KG1 (cell line): ENCODE data around the gene APEX2.
"Not testable (repeated sequence)": the region's sequence is repeated elsewhere in the genome, so short reads cannot be mapped to it uniquely, and the experiment has no call there.

Source experiments
- DNase-seq: peaks from one replicate; lab custom pipeline; 2025; lab: John Stamatoyannopoulos, UW

Gene APEX2, protein sequence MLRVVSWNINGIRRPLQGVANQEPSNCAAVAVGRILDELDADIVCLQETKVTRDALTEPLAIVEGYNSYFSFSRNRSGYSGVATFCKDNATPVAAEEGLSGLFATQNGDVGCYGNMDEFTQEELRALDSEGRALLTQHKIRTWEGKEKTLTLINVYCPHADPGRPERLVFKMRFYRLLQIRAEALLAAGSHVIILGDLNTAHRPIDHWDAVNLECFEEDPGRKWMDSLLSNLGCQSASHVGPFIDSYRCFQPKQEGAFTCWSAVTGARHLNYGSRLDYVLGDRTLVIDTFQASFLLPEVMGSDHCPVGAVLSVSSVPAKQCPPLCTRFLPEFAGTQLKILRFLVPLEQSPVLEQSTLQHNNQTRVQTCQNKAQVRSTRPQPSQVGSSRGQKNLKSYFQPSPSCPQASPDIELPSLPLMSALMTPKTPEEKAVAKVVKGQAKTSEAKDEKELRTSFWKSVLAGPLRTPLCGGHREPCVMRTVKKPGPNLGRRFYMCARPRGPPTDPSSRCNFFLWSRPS

DNA sequence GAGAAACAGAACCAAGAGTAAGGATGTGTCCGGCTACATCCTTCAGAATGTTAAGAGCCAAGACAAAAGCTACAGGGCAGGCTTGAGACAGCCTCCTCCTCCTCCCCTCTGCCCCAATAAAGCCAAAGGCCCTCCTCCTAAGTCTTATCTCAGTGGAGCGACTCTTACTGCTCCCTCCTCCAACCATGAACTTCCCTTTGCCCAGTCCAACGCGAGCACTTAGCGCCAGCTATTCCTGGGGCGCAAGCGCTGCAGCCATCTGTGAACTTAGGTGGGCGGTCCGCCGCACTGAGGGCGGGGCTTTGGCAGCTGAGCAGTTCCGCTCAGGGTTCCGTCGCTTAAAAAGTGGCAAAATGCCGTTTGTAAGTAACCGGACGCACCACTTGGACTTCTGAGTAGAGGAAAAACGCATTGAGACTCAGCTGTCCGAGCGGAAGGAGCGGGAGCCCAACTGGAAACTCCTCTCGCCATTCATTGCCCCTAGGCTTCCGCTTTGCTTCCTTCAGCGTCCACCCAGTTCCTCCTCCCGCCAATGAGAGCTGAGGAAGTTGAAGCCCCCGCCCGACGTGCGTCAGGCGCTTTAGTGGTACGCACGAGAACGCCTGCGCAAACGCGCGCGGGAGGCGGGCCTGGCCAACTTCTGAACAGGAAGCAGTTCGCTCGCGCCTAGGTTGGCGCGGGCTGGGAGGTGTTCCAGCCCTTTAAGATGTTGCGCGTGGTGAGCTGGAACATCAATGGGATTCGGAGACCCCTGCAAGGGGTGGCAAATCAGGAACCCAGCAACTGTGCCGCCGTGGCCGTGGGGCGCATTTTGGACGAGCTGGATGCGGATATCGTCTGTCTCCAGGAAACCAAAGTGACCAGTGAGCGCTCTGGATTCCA is at the start of gene APEX2:
APEX2 (plus strand) TSS at position 647 of the 882 bp plus-strand sequence; CDS start at position 707, 60 bp downstream.
- DNase-seq = peak; percentile 57

DNA sequence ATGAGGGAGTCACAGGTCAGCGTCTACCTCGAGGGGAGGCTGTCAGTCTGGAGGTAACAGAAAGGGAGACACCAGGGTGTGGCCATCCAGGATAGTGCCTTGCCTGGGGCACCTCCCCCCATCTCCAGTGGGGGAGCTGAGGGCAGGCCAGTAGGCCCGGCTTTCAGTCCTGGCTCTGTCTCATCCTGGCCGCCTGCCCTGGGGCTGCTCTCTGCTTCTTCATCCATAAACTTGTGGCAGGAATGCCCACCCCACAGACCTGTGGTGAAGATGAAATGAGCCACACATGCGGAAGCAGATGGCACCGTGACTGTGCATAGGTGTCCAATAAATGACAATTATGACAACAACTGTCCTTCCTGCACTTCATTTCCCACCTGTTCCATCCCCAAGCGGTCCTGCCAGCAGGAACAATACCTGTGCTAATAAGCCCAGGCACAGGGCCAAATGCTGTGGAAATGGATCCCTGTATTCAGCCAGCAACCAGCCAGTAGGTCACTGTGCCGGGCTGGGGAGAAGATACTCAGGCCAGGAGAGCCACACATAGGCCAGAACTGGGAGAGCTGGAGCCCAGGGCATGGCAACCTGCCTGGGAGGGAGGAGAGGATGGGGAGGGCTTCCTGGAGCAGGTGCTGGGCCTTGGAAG is 49.3 kb upstream of the APEX2 start:
- DNase-seq = no peak

DNA sequence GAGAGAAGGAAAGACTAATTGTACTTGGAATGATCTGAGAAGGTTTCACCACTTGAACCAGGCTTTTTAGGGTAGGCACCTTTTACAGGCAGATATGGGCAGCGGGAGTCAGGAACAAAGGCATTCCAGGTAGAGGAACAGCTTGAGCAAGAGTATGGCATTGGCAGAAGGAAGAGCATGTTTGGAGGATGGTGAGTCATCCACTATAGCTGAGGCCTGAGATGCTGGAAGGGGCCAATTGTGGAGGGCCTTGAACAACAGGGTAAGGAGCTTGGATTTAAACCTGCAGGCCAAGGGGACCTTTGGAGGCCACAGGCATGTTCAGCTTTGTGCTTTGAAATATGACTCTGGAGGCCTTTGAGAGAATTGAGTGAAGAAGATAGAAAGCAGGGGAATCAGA is 38.4 kb upstream of the APEX2 start:
- DNase-seq = no peak

DNA sequence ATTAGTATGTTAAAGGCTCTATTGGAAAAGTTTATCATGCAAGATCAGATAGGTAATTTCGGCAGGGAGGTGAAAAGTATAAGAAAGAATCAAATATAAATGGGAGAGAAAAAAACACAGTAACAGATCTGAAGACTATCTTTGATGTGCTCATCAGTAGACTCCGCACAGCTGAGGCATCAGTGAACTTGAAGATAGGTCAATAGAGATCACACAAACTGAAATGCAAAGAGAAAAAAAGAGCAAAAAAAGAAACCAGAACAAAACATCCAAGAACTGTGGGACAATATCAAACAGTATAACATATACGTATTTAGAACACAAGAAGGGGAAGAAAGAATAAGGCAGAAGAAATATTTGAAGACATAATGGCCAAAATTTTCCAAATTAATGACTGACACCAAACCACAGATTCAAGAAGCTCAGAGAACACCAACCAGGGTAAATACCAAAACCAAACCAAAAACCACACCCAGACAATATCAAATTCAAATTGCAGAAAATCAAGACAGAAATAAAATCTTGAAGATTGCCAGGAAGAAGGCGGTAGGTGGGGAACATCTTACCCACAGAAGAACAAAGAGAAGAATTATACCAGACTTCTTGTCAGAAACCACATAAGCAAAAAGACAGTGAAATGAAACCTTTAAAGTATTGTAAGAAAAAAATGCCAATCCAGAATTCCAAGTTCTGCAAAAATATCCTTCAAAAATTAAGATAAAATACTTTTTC is 35.2 kb upstream of the APEX2 start:
- DNase-seq = no peak

DNA sequence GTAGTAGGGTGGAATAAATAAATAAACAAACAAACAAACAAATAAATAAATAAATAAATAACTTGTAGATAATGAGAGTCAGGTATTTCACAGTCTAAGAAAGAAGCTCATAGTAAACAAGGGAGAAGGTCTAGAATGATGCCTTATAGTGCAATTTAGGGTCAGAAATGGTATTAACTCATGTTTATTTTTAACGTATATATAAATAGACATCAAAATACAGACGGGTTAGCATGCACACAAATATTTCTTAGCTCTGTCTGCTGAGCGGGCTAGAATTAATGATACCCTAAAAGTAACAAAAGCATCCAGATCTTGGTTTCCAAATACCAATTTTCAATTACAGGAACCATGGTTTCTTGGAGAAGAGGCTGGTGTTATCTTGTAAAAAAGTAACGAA is 22.8 kb upstream of the APEX2 start:
- no peak for DNase-seq

DNA sequence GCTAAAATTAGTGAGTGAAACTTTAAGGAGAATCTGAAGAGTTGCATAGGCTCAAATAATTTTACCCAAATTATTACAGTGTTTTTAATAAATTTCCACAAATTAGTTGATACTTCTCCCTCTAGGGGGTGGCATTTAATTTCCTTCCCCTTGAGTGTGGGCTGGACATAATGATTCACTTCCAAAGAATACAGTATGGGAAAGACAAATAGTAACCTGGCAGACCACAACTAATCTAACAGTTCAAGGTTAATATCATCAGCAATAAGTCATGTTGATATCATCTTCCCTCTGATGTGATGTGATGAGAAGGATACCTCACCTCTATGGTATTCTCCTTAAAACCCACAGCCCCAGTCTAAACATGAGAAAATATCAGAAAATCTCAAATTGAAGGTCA is 21.7 kb upstream of the APEX2 start:
- DNase-seq = no peak

DNA sequence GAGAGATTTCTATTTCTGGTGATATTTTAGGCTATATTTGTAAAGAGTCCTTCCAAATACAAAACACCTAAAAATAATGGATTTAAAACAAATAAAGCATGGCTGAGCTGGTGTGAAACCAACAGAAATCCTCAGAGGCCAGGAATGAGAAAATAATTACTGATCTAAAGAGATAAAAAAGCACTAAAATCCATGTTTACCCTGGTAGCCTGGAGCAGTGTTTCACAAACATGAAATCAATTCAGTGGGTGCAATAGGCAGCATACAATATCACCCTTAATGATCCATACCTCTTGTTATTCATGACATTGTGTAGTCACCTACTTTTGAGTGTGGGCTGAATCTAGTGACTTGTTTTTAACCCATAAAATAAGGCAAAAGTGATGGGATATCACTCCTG is 20.7 kb upstream of the APEX2 start:
- no peak for DNase-seq

DNA sequence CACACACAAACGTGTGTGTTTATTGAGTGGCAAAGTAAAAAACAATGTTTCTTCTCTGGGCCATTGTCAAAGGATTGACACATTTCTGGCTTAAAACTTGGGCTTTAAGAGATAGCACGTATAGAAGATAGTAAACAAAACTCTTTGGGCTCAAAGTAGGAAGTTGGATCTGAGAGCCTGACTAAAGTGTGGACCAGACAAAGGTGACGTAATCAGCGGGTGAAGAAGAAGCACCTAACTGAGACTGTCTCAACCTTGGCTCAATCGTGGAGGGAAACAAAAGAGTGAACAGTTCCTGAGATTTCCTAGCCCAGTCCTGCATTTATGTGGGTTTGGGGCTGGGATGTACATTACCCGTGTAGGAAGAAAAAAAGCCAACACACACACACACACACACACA is 19.8 kb upstream of the APEX2 start:
- DNase-seq = no peak

DNA sequence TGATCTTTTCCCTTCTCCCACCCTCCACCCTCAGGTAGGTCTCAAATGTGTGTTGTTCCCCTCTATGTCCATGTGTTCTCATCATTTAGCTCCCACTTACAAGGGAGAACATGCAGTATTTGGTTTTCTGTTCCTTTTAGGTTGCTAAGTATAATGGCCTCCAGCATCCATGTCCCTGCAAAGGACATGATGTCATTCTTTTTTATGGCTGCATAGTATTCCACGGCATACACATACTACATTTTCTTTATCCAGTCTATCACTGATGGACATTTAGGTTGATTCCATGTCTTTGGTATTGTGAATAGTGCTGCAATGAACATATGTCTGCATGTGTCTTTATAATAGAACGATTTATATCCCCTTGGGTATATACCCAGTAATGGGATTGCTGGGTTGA is 16.9 kb upstream of the APEX2 start:
- DNase-seq = not testable (repeated sequence)

DNA sequence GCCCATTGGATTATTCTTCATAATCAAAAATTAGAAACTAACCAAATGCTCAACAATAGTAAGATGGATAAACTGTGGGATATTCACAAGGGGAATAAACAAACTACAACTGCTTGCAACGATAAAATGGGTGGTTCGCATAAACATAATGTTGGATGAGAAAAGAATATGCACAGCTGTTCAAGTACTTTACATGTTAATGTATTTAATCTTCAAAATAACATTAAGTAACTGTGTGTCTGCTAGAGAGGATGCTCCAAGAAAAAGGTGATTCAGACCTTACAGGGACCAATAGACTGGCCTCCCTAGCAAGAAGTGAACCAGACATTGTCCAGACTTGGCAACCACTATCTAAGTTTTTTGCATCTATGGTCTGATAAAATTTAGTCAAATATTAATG is 8.5 kb upstream of the APEX2 start:
- no peak for DNase-seq

DNA sequence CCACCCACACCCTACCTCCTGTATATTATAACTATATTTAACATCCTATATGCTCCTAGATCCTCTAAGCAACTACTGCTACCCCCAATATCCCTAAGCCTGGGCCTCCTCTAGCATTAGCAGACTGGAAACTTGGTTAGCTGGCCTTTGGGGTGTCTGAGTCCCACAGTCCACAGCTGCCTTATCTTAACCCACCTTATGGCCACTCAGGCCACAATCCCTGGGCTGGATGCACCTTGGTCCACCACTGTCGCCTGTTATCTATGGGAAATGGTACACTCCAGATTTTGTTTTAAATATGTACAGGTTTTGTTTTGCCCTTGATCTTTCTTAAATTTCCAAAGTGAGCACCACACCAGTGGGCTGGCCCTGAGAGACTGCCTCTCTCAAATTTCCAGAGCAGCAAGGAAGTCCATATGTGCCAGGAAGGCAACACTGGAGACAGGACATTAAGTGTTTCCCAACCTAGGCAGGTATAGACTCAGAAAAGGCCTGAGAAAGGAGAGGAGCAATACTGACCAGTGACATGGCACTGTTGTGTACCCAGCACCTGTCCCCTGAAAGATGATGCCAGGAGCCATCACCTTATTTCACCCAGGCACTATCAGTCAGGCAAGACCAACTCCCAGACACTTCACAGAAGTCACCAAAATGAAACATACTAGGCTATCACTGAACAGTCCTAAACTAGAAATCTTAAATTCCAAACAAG is 7.1 kb upstream of the APEX2 start:
- no peak for DNase-seq

DNA sequence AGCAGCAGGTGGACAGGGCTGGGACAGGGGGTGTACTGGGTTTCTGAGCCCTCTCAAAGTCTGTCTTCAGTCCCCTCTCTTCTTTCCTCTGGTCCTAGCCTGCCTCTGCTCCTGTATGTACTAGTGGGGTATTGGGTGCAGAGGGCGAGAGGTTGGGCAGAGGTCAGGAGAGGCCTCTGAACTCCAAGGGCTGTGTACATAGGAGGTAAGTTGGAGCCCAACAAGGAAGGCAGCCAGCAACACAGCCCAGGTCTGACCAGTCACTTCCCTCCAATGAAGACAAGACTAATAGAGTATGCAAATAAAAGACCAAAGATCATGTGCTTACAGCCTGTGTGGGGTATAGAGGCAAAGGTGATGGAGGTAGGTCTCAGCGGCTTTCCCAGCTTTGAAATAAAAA is 6.1 kb upstream of the APEX2 start, which contains the start of gene PFKFB1:
PFKFB1 (minus strand) TSS at position 90 of the 400 bp plus-strand sequence. CDS start 181 bp downstream, outside the sequence.
- no peak for DNase-seq

DNA sequence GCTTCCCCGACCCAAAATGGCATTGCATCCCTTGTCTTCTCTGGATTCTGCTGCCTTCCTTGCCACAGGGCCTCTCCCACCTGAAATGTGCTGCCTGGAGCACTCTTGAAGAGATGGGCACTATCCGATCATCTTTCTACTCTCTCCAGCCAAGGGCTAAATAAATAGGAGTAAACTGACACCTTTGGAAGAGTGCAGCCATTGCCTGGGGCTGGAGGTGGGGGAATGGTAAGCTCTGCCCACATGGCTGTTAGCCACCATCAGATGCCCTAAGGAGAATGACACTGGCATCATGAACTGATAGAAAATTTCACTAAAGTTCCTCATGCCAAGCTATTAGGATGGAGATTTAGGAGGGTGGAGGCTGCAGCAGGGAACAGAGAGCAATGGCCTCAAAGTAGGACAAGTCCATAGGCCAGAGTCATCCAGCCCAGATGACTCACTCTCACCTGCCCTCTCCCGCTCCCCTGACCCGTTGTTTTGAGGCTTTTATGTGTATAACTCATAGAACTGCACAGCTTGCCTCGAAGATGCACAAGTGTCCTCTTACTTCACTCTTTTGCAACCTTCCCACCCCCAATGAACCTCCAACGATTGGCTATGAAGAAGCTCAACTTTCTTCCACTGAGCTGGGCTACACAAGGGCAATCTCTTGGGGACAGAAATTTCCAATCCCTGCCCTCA is 5.4 kb upstream of the APEX2 start:
- no peak for DNase-seq

DNA sequence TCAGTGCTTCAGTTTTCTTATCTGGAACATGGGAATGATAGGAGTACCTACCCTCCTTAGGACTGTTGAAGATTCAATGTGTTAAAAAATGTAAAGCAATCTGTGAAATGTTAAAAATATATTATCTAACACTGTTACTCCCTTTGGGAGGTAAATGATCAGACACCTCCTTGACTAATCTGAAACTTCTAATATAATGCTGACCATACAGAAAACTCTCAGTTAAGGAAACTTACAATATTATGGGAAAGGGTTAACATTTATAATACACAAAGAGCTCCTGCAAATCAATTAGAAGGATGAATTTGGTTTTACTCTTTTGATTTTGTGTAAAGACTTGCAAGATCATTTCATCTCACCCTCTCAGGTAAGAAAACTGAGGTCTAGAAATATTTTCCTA is 4.5 kb upstream of the APEX2 start:
- DNase-seq = no peak

DNA sequence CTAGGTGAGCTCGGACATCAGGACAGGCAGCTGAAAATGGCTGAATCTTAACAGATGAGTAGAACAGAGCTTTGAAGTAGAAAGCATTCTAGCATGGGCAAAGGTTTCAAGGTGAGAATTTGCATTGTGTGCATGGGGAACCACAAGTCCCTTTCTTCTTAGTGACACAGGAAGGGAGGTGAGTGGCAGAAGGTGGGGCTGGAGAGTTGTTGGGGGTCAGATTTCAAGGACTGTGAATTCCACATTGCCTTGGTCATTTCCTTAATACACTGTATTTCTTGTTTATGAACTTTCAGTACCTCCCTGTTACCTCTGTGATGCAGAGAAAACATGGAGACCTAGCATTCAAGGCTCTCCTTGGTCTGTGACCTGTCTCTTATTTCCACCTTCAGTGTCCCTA is 4.1 kb downstream of the APEX2 start:
- DNase-seq = no peak

DNA sequence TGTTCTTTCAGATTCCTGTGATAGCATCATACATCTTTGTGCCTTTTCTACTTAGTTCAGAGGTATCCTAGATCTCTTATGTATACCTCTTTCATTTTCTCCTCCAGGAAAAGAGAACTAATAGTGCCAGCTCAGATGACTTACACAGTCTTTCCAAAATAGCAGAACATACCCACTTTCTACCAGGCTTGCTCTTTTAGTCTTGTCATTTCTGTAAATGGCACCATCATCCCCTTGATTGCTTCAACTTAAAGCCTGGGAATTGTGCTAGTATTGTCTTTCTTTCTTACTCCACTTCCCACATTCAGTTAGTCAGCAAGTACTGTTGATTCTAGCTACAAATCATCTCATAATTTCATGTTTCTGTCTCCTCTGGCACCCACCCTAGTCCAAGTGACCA is 5.1 kb downstream of the APEX2 start:
- no peak for DNase-seq

DNA sequence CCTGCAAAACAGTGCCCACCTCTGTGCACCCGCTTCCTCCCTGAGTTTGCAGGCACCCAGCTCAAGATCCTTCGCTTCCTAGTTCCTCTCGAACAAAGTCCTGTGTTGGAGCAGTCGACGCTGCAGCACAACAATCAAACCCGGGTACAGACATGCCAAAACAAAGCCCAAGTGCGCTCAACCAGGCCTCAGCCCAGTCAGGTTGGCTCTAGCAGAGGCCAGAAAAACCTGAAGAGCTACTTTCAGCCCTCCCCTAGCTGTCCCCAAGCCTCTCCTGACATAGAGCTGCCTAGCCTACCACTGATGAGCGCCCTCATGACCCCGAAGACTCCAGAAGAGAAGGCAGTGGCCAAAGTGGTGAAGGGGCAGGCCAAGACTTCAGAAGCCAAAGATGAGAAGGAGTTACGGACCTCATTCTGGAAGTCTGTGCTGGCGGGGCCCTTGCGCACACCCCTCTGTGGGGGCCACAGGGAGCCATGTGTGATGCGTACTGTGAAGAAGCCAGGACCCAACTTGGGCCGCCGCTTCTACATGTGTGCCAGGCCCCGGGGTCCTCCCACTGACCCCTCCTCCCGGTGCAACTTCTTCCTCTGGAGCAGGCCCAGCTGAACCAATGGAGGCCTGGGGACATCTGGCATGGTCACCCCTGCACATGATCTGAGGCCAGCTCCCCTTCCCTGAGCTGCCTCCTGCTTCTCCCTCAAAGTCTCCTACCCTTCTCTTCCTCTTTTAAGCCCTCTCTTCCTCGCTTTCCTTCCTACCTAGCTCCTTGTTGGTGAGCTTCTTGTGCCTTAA is 6.9 kb downstream of the APEX2 start:
- DNase-seq = no peak

DNA sequence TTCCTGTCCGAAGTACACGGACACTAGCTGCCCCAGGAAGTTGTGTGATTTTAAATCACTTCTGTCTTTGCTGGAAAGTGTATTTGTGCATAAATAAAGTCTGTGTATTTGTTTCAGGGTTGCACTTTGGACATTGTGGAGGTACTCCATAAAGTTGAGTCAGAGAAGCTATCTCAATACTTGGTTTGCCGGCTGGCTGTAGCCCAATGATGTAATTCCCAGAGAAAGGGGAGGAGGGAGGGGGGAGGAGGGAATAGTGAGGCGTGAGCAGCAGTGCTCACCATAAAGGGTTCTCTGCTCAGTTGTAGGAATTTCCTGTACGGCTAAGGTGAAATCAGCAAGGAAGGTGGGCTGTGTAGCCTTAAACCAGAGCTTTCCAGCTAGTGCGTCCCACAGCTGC is 7.5 kb downstream of the APEX2 start:
- no peak for DNase-seq

DNA sequence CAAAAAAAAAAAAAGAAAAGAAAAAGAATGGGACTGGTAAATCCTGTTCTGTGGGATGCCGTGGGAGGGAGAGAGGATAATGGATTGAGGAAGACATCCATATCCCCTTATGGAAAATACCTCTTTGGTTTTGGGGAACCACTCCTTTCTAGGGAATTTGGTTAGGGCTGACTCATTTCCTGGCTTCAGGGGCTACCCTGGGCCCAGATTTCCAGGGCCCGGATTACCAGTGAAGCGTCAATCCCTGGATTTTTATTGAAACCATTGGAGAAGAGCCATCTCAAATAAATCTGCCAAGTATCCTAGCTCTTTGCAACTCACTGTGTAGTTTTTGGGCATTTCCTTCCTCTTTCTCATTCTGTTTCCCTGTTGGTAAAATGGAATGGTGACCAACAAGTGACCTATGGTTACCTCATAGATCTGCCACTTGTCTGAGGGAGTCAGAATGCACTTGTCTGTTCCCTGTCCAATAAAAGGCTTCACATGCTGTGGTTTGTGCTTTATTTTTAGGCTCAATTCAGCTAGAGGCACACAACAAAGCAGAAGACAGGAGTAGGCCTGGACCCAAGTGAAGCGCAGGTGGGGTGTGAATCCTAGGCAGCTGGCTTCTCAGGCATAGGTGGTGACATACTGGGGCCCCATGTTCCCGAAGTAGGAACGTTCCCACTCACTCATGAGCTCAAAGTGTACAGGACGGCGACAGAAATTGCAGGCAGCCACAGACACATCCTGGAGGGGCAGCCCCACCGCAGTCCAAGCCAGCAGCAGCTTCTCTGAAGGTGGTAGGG is 8.6 kb downstream of the APEX2 start:
- no peak for DNase-seq
